GF-D8 (cell line): ENCODE data around the gene TTC39C.

Experiments
- DNase-seq: peaks from one replicate; lab custom pipeline; 2025; lab: John Stamatoyannopoulos, UW

Gene TTC39C

GRCh38 chr18:24086082-24086481, 71.5 kb downstream of the TTC39C start:
- DNase-seq, result no peak

GRCh38 chr18:24089076-24089475, 74.5 kb downstream of the TTC39C start:
- no peak for DNase-seq

- no peak for DNase-seq
These were observed 75.2 kb downstream of the TTC39C start for GRCh38 chr18:24089515-24090337.

GRCh38 chr18:24090876-24091275, 76.3 kb downstream of the TTC39C start:
- DNase-seq, result no peak

GRCh38 chr18:24094561-24094960, 80.0 kb downstream of the TTC39C start:
- no peak for DNase-seq

GRCh38 chr18:24095976-24096375, 81.4 kb downstream of the TTC39C start:
- DNase-seq, result no peak

GRCh38 chr18:24103320-24104021, 88.9 kb downstream of the TTC39C start:
- no peak for DNase-seq

- no peak for DNase-seq
These were observed 89.9 kb downstream of the TTC39C start for GRCh38 chr18:24104486-24104885.

- DNase-seq, result no peak
These were observed 94.1 kb downstream of the TTC39C start for GRCh38 chr18:24108641-24109040.

GRCh38 chr18:24111936-24112335, 97.4 kb downstream of the TTC39C start:
- DNase-seq, result no peak

GRCh38 chr18:24112464-24112863, 97.9 kb downstream of the TTC39C start:
- DNase-seq, result no peak

GRCh38 chr18:24112874-24113615, 98.5 kb downstream of the TTC39C start:
- DNase-seq, result no peak

GRCh38 chr18:24114924-24115549, 100.5 kb downstream of the TTC39C start:
- DNase-seq, result no peak

- peak; percentile 63 for DNase-seq
These were observed 101.1 kb downstream of the TTC39C start for GRCh38 chr18:24115628-24116027.

GRCh38 chr18:24118750-24119577, 104.4 kb downstream of the TTC39C start:
- DNase-seq, result peak; percentile 48

GRCh38 chr18:24120676-24121075, 106.1 kb downstream of the TTC39C start:
- DNase-seq, result no peak

- no peak for DNase-seq
These were observed 107.1 kb downstream of the TTC39C start for GRCh38 chr18:24121625-24122024.

GRCh38 chr18:24126155-24126961, 111.8 kb downstream of the TTC39C start:
- no peak for DNase-seq

- no peak for DNase-seq
These were observed 113.2 kb downstream of the TTC39C start for GRCh38 chr18:24127735-24128134.

GRCh38 chr18:24128700-24129099, 114.1 kb downstream of the TTC39C start:
- no peak for DNase-seq
